T-helper 2 cell treated with Interferon-gamma antibody and Interleukin-4, amounts not matched to agents 5 μg/mL and 100 μg/mL, for 36 hours (primary cell): ENCODE data around the gene TIMP2.

ENCODE experiments used
- DNase-seq: peaks from one replicate; pipeline ENCODE4 v3.0.0; 2021; ENCODE audit warnings: low spot score
- H3K27ac Mint-ChIP-seq: one replicate; pipeline ENCODE4 v1.8.0; 2021; ENCODE audit warnings: mild to moderate bottlenecking, mixed read lengths
- H3K27me3 Mint-ChIP-seq: one replicate; pipeline ENCODE4 v1.8.0; 2021; ENCODE audit warnings: low read depth, mixed read lengths
- H3K36me3 Mint-ChIP-seq: one replicate; pipeline ENCODE4 v1.8.0; 2021; ENCODE audit warnings: low read depth, mixed read lengths
- H3K4me1 Mint-ChIP-seq: one replicate; pipeline ENCODE4 v1.8.0; 2021; ENCODE audit warnings: low read depth, mixed read lengths
- H3K4me3 Mint-ChIP-seq: one replicate; pipeline ENCODE4 v1.8.0; 2022; ENCODE audit warnings: mild to moderate bottlenecking, moderate library complexity, mixed read lengths
- H3K9me3 Mint-ChIP-seq: one replicate; pipeline ENCODE4 v1.8.0; 2021; ENCODE audit warnings: mixed read lengths

TIMP2 gene

GRCh38 chr17:78803186-78803845, 121.9 kb downstream of the TIMP2 start:
- Mint-ChIP-seq H3K27me3 (no peaks in the 10 kb centered on the region), H3K27ac (peak overlapping the region; percentile 75), H3K9me3 (no peaks in the 10 kb centered on the region), H3K4me1 (peaks cover 43% of the 10 kb centered on the region), H3K36me3 (peaks cover 77% of the 10 kb centered on the region), H3K4me3 (peak overlapping the region; percentile 48)
- no peak for DNase-seq
